HG03521 (cell line): ENCODE measurements around the gene CPOX.

ENCODE experiments used
- ATAC-seq: cut with Tn5 transposase; IDR thresholded peaks from one replicate; pipeline ENCODE4 v1.9.1; 2021; ENCODE audit warnings: mild to moderate bottlenecking, moderate library complexity; ENCODE audit not compliant: unreplicated experiment

CPOX gene

DNA sequence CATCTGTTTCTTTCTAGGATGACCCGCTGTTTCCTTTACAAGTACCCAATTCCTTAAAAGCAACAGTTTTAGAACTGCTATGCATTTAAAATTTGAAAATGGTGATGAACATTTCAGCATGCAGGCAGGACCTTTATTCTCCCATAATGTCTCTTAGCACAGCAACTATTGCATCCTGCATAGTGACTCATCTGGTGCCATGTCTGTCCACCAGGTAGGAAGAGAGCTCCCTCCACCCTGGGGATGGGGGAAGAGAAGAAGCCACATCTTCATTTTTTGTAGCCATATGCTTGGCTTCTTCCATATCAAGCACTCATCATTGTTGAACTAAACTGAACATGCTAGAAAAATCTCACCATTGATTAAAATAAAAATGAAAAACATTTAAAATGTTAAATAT is 51.7 kb downstream of the CPOX start:
- no peak for ATAC-seq

DNA sequence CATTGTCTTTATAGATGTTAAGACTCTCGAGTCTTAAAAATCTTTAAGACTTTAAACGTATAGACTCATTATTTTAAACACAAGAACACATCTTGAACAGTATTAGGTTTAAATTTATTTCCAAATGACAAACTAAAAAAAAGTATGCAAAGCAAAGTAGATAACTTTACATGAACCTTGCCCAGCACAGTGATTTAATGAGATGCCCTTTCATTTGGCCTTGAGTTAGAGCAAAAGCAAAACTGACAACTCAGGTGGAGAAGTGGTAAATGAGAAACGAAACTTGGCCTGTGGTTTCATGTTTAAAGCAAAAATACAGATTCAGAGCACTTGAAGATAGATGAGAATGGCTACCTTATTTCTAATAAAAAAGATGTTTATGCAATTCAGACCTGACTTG is 53.1 kb downstream of the CPOX start:
- peak; percentile 50 for ATAC-seq

DNA sequence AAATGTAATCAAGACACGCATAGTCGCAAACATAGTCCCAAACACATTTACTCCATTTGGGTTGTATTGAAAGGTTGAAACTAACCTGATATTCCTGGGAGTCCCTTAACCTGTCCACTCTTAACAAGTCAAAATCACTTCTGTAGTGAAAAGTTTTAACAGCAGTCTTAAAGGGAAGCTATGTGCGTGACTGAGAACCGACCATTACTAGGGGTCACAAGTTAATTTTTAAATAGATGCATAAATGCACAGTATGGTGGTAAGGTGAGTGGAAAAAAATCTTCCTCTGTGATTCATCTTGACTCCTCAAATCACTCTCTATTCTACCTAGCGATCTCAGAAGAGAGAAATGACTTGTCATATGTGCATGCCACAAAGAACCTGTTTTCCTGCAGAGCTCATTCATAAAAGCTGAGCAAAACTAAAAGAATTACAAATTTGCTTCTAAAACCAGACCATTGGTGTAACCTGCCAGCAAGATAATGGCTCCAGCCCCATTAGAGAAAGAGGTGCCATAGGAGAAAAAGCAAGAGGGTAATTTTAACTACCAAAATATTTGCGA is 56.9 kb downstream of the CPOX start:
- peak; percentile 63 for ATAC-seq

DNA sequence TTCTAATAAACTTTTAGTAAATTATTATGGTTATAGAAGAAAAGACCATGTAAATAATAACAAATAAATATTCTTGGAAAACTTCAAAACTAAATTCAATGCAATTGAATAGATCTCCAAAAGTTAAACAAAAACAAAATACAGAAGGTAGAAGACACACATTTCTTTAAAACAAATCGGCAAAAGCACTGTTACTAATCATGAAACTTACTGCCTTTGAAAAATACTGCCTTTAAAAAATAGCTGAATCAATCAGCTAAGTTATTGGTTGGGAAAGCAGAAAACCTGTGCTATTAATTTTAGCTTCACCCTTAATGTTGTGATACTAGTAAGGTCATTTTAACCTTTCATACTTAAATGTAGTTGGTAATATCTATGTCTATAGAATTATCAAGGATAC is 58.7 kb downstream of the CPOX start:
- no peak for ATAC-seq

DNA sequence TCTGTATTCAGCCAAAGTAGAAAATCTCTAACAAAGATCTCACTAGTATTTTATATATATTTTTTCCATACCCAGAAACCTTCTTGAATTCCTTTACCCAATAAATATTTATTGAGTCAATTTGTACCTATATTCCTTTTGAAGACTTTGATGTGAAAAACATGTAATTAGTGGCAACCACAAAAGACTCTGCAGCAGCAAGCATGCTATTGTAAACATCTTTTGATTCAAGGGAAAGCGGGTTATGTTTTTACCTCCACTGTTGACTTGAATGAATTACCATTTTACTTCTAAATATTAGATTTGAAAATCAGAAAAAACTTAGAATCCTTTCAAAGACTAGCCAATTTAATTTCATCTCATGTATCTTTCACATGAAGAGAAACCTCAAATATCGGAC is 59.2 kb downstream of the CPOX start:
- ATAC-seq: no peak

DNA sequence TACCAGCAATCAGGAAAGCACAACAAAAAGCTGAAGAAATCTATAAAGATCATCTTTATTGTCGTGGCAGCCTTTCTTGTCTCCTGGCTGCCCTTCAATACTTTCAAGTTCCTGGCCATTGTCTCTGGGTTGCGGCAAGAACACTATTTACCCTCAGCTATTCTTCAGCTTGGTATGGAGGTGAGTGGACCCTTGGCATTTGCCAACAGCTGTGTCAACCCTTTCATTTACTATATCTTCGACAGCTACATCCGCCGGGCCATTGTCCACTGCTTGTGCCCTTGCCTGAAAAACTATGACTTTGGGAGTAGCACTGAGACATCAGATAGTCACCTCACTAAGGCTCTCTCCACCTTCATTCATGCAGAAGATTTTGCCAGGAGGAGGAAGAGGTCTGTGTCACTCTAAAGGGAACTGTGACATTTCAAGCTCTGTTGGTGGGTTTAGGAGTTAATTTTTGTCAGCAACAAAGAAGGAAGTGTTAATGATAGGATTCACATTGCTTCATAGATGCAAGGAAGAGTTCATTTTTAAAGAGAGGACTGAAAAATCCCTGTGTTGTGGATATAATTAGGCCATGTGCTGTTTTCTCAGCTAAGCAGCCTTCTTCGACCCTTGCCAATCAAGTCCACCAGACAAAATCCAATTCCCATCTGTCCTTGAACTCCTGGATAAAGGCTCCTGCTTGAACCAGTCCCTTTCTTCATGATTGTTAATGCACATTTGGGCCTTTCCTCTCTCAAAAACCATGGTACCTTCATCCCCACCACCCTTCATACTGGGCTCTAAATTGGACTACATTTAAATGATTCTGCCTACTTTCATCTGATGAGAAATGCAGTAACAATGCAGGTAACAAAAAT is 60.5 kb downstream of the CPOX start:
- ATAC-seq: no peak

DNA sequence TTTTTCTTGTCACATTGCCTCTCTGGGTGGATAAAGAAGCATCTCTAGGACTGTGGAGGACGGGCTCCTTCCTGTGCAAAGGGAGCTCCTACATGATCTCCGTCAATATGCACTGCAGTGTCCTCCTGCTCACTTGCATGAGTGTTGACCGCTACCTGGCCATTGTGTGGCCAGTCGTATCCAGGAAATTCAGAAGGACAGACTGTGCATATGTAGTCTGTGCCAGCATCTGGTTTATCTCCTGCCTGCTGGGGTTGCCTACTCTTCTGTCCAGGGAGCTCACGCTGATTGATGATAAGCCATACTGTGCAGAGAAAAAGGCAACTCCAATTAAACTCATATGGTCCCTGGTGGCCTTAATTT is 61.2 kb downstream of the CPOX start:
- ATAC-seq: no peak

DNA sequence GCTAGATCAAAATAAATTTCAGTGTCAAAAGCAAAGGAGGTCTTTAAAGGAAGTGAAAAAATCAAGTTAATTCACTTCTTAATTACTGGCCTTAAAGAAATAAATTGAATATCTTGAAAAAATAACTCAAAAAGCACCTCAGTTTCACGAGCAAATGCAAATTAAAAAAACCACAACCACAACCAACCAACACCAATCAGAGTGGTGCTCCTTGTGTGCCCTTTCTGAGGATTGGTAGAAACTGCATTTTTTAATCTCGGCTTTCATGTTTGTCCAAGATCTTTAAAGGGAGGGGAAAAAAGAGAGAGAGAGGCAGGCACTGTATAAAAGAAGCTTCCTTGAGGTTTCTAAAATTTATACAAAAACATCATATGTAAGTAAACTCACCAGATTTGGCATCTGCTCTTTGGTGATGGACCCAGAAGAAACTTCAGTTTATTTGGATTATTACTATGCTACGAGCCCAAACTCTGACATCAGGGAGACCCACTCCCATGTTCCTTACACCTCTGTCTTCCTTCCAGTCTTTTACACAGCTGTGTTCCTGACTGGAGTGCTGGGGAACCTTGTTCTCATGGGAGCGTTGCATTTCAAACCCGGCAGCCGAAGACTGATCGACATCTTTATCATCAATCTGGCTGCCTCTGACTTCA is 61.7 kb downstream of the CPOX start, which contains the start of gene GPR15:
Gene GPR15 (plus strand): TSS at position 357 of the 653 bp plus-strand sequence. CDS start 56 bp downstream, at position 413.
- ATAC-seq: no peak

DNA sequence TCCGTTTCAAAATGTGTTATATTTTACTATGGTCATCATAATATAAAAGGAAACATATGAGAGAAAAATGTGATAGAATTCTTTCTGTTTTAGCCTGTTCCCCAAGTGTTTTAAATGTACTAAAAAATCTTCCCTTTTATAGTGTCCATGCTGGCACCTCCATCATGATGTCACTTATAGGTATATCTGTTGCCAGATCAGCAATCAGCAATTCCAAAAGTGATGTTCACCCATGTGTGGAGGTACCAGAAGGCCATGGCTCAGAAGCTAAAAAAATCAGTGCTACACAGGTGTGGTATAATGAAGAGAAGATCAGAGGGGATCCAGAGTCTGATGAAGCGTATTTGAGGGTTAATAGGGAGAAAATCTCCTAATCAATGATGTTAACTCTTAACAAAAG is 62.7 kb downstream of the CPOX start:
- no peak for ATAC-seq

DNA sequence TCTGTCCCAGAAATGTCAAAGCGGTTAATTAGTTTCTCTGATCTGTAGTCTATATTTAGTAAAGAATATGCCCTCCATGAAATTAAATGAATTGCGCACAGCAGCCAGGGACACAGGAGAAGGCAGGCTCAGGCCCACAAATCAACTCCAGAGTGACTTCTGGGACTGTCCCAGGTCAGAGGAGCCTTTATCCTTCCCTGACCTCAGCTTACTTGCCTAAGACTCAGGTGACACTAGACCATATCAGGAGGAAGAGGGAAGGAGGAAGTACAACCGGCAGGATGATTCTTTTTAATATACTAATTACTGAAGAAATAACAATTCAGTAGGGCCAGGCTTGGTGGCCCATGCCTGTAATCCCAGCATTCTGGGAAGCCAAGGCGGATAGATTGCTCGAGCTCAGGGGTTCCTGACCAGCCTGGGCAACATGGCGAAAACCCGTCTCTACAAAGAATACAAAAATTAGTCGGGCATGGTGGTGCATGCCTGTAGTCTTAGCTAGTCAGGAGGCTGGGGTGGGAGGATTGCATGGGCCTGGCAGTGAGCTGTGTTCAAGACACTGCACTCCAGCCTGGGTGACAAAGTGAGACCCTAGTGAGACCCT is 63.5 kb downstream of the CPOX start:
- no peak for ATAC-seq
